ENCODE measurements around the gene WASL. TPM values are rescaled to one million over a fixed set of nuclear protein-coding genes. Genes with fewer than 3 reads are reported as not detected.

The WASL gene
- total RNA-seq, 1 donor from 2014 or later: 6.4 TPM

- H3K27ac Mint-ChIP-seq: no peak overlapping the region
- no peaks in the 10 kb centered on the region for H3K27me3 Mint-ChIP-seq
- no peaks in the 10 kb centered on the region for H3K9me3 Mint-ChIP-seq
- H3K4me3 Mint-ChIP-seq: no peak overlapping the region
- intact Hi-C loops (cut with micrococcal nuclease): loop anchor here (1.0 to 2.0 kb wide), 3 partner anchors 18 to 183 kb away; no protein-coding TSS in a partner anchor
- no peaks in the 10 kb centered on the region for H3K4me1 Mint-ChIP-seq
- DNase-seq: peak; percentile 78
- H3K36me3 Mint-ChIP-seq (ENCODE audit: low read depth): peaks cover 5% of the 10 kb centered on the region
Measured at GRCh38 chr7:123682690-123683089, 66.1 kb downstream of the WASL start.

- no peak for DNase-seq
- no peaks in the 10 kb centered on the region for H3K27me3 Mint-ChIP-seq
- H3K4me3 Mint-ChIP-seq: no peak overlapping the region
- no peak overlapping the region for H3K27ac Mint-ChIP-seq
- peaks cover 5% of the 10 kb centered on the region for H3K36me3 Mint-ChIP-seq (ENCODE audit: low read depth)
- intact Hi-C loops (cut with micrococcal nuclease): no loop called here
- H3K9me3 Mint-ChIP-seq: no peaks in the 10 kb centered on the region
- no peaks in the 10 kb centered on the region for H3K4me1 Mint-ChIP-seq
Measured at GRCh38 chr7:123681561-123681960, 67.2 kb downstream of the WASL start.

- H3K36me3 Mint-ChIP-seq (ENCODE audit: low read depth): peaks cover 4% of the 10 kb centered on the region
- no peak overlapping the region for H3K27ac Mint-ChIP-seq
- intact Hi-C loops (cut with micrococcal nuclease): no loop called here
- H3K4me3 Mint-ChIP-seq: no peak overlapping the region
- no peaks in the 10 kb centered on the region for H3K9me3 Mint-ChIP-seq
- no peak for DNase-seq
- H3K4me1 Mint-ChIP-seq: no peaks in the 10 kb centered on the region
- H3K27me3 Mint-ChIP-seq: no peaks in the 10 kb centered on the region
Measured at GRCh38 chr7:123680580-123680979, 68.2 kb downstream of the WASL start.

GRCh38 chr7:123679614-123680013 lies 69.2 kb downstream of the WASL start:
- Mint-ChIP-seq H3K4me3 (no peak overlapping the region), H3K4me1 (no peaks in the 10 kb centered on the region)
- intact Hi-C loops (cut with micrococcal nuclease): no loop called here

GRCh38 chr7:123677061-123677715 lies 71.6 kb downstream of the WASL start:
- no peak overlapping the region for H3K4me3 Mint-ChIP-seq
- DNase-seq: no peak
- intact Hi-C loops (cut with micrococcal nuclease): no loop called here
- H3K27ac Mint-ChIP-seq: no peak overlapping the region
- H3K9me3 Mint-ChIP-seq: no peaks in the 10 kb centered on the region
- H3K36me3 Mint-ChIP-seq (ENCODE audit: low read depth): no peaks in the 10 kb centered on the region
- no peaks in the 10 kb centered on the region for H3K27me3 Mint-ChIP-seq
- H3K4me1 Mint-ChIP-seq: no peaks in the 10 kb centered on the region

More at GRCh38 chr7:123679614-123680013, 69.2 kb downstream of the WASL start:
- no peak overlapping the region for H3K27ac Mint-ChIP-seq
- H3K27me3 Mint-ChIP-seq: no peaks in the 10 kb centered on the region
- H3K36me3 Mint-ChIP-seq (ENCODE audit: low read depth): peaks cover 4% of the 10 kb centered on the region
- no peaks in the 10 kb centered on the region for H3K9me3 Mint-ChIP-seq
- DNase-seq: no peak

GRCh38 chr7:123675181-123675473 lies 73.7 kb downstream of the WASL start:
- H3K4me3 Mint-ChIP-seq: no peak overlapping the region
- H3K27ac Mint-ChIP-seq: no peak overlapping the region
- no peaks in the 10 kb centered on the region for H3K9me3 Mint-ChIP-seq
- DNase-seq: no peak
- H3K36me3 Mint-ChIP-seq (ENCODE audit: low read depth): no peaks in the 10 kb centered on the region
- H3K4me1 Mint-ChIP-seq: no peaks in the 10 kb centered on the region
- intact Hi-C loops (cut with micrococcal nuclease): no loop called here
- no peaks in the 10 kb centered on the region for H3K27me3 Mint-ChIP-seq

- H3K36me3 Mint-ChIP-seq (ENCODE audit: low read depth): no peaks in the 10 kb centered on the region
- H3K4me1 Mint-ChIP-seq: no peaks in the 10 kb centered on the region
- intact Hi-C loops (cut with micrococcal nuclease): no loop called here
- no peak overlapping the region for H3K27ac Mint-ChIP-seq
- DNase-seq: no peak
- no peaks in the 10 kb centered on the region for H3K27me3 Mint-ChIP-seq
- H3K9me3 Mint-ChIP-seq: no peaks in the 10 kb centered on the region
- no peak overlapping the region for H3K4me3 Mint-ChIP-seq
Measured at GRCh38 chr7:123674399-123675180, 74.2 kb downstream of the WASL start.

- intact Hi-C loops (cut with micrococcal nuclease): no loop called here
- no peaks in the 10 kb centered on the region for H3K9me3 Mint-ChIP-seq
- H3K4me3 Mint-ChIP-seq: no peak overlapping the region
- no peak overlapping the region for H3K27ac Mint-ChIP-seq
- no peaks in the 10 kb centered on the region for H3K27me3 Mint-ChIP-seq
- no peaks in the 10 kb centered on the region for H3K4me1 Mint-ChIP-seq
- no peak for DNase-seq
- no peaks in the 10 kb centered on the region for H3K36me3 Mint-ChIP-seq (ENCODE audit: low read depth)
Measured at GRCh38 chr7:123673752-123674398, 74.9 kb downstream of the WASL start.

GRCh38 chr7:123673137-123673732 lies 75.6 kb downstream of the WASL start:
- no peak overlapping the region for H3K27ac Mint-ChIP-seq
- H3K27me3 Mint-ChIP-seq: no peaks in the 10 kb centered on the region
- no peak for DNase-seq
- no peak overlapping the region for H3K4me3 Mint-ChIP-seq
- no peaks in the 10 kb centered on the region for H3K36me3 Mint-ChIP-seq (ENCODE audit: low read depth)
- no peaks in the 10 kb centered on the region for H3K9me3 Mint-ChIP-seq
- H3K4me1 Mint-ChIP-seq: no peaks in the 10 kb centered on the region
- intact Hi-C loops (cut with micrococcal nuclease): no loop called here

GRCh38 chr7:123669485-123669884 lies 79.3 kb downstream of the WASL start:
- no peak for DNase-seq
- Mint-ChIP-seq H3K27ac (no peak overlapping the region), H3K36me3 (ENCODE audit: low read depth) (no peaks in the 10 kb centered on the region), H3K4me1 (no peaks in the 10 kb centered on the region), H3K9me3 (no peaks in the 10 kb centered on the region), H3K4me3 (no peak overlapping the region), H3K27me3 (no peaks in the 10 kb centered on the region)
- intact Hi-C loops (cut with micrococcal nuclease): no loop called here

- H3K36me3 Mint-ChIP-seq (ENCODE audit: low read depth): no peaks in the 10 kb centered on the region
- peaks cover 8% of the 10 kb centered on the region for H3K27me3 Mint-ChIP-seq
- intact Hi-C loops (cut with micrococcal nuclease): no loop called here
- H3K4me1 Mint-ChIP-seq: no peaks in the 10 kb centered on the region
- H3K4me3 Mint-ChIP-seq: no peak overlapping the region
- no peak for DNase-seq
- H3K27ac Mint-ChIP-seq: no peak overlapping the region
- no peaks in the 10 kb centered on the region for H3K9me3 Mint-ChIP-seq
Measured at GRCh38 chr7:123666492-123666891, 82.3 kb downstream of the WASL start.

GRCh38 chr7:123665896-123666295 lies 82.9 kb downstream of the WASL start:
- Mint-ChIP-seq H3K4me3 (no peak overlapping the region), H3K36me3 (ENCODE audit: low read depth) (no peaks in the 10 kb centered on the region), H3K9me3 (no peaks in the 10 kb centered on the region), H3K4me1 (no peaks in the 10 kb centered on the region), H3K27me3 (peaks cover 11% of the 10 kb centered on the region), H3K27ac (no peak overlapping the region)
- no peak for DNase-seq
- intact Hi-C loops (cut with micrococcal nuclease): no loop called here

- intact Hi-C loops (cut with micrococcal nuclease): no loop called here
- Mint-ChIP-seq H3K4me1 (no peaks in the 10 kb centered on the region), H3K4me3 (no peak overlapping the region), H3K36me3 (ENCODE audit: low read depth) (no peaks in the 10 kb centered on the region), H3K27me3 (peaks cover 11% of the 10 kb centered on the region), H3K27ac (no peak overlapping the region), H3K9me3 (no peaks in the 10 kb centered on the region)
- DNase-seq: no peak
Measured at GRCh38 chr7:123665157-123665556, 83.6 kb downstream of the WASL start.

- no peaks in the 10 kb centered on the region for H3K4me1 Mint-ChIP-seq
- intact Hi-C loops (cut with micrococcal nuclease): no loop called here
- no peak overlapping the region for H3K4me3 Mint-ChIP-seq
- no peak for DNase-seq
- peaks cover 19% of the 10 kb centered on the region for H3K27me3 Mint-ChIP-seq
- H3K36me3 Mint-ChIP-seq (ENCODE audit: low read depth): no peaks in the 10 kb centered on the region
- no peak overlapping the region for H3K27ac Mint-ChIP-seq
- H3K9me3 Mint-ChIP-seq: no peaks in the 10 kb centered on the region
Measured at GRCh38 chr7:123663200-123663599, 85.6 kb downstream of the WASL start.

All from activated CD4-positive, alpha-beta T cell treated with anti-CD3 and anti-CD28 coated beads, Interleukin-2, amount 10 ng/mL, durations not matched to agents 24 days and 14 days (primary cell).